PC-3 (cell line): ENCODE results near the gene RAB40C.

ENCODE experiments used
- CTCF ChIP-seq: fragments of 300-600 bp; sonication (generic); conservative IDR thresholded peaks from 2 replicates; pipeline ENCODE4 v1.5.1; 2017; ENCODE audit warnings: antibody characterized with exemption, low read depth, mild to moderate bottlenecking, low read length
- EZH2 ChIP-seq: fragments of 300-600 bp; sonication (generic); IDR thresholded peaks from one replicate; pipeline ENCODE4 v1.6.1; 2017; ENCODE audit warnings: antibody characterized with exemption, mild to moderate bottlenecking, low read length; ENCODE audit not compliant: unreplicated experiment
- EZH2phosphoT487 ChIP-seq: fragments of 300-600 bp; sonication (generic); IDR thresholded peaks from 2 replicates; pipeline ENCODE4 v1.6.1; 2018; ENCODE audit warnings: mild to moderate bottlenecking, antibody characterized with exemption, low read length, borderline replicate concordance

- no peak for TF ChIP-seq CTCF
- no peak for TF ChIP-seq EZH2phosphoT487
- TF ChIP-seq EZH2 = no peak
Measured at GRCh38 chr16:674968-675883, 85.4 kb downstream of the RAB40C start, which contains the start of gene RHBDL1.
